K562 (cell line): Measurements from ENCODE around the gene MEIG1. TPM values are rescaled to one million over a fixed set of nuclear protein-coding genes. Genes with fewer than 3 reads are reported as not detected.

Experiments
- BCL6 ChIP-seq: fragments of 250-450 bp; sonication (Bioruptor Pico); IDR thresholded peaks from 2 replicates; pipeline ENCODE4 v1.4.0; 2020
- BMI1 ChIP-seq: fragments of 150-350 bp; IDR thresholded peaks from 2 replicates; pipeline ENCODE4 v1.6.1; 2014; ENCODE audit warnings: low read length
- BRF1 ChIP-seq: IDR thresholded peaks from 3 replicates; pipeline ENCODE4 v1.6.1; 2011; ENCODE audit warnings: borderline replicate concordance, mild to moderate bottlenecking; ENCODE audit not compliant: insufficient read length; ENCODE audit errors: extremely low read depth
- CHAMP1 ChIP-seq: fragments of 450-650 bp; IDR thresholded peaks from 2 replicates; pipeline ENCODE4 v1.6.1; 2016; ENCODE audit warnings: mild to moderate bottlenecking
- CTBP1 ChIP-seq: fragments of 450-650 bp; IDR thresholded peaks from 2 replicates; pipeline ENCODE4 v1.6.1; 2016; ENCODE audit warnings: borderline replicate concordance
- E2F1 ChIP-seq: sonication (generic); formaldehyde crosslinking; IDR thresholded peaks from 2 replicates; pipeline ENCODE4 v1.8.1; 2023; ENCODE audit warnings: mild to moderate bottlenecking, missing genetic modification reagents, moderate library complexity
- FOXJ3 ChIP-seq: sonication (generic); formaldehyde crosslinking; IDR thresholded peaks from 2 replicates; pipeline ENCODE4 v1.4.0; 2020; ENCODE audit warnings: mild to moderate bottlenecking, missing genetic modification reagents
- HDGF ChIP-seq: fragments of 450-650 bp; IDR thresholded peaks from 2 replicates; pipeline ENCODE4 v1.6.1; 2016
- IFI16 ChIP-seq: fragments of 250-450 bp; sonication (Bioruptor Pico); IDR thresholded peaks from 2 replicates; pipeline ENCODE4 v2.1.2; 2022; ENCODE audit warnings: mild to moderate bottlenecking, inconsistent platforms
- MAFG ChIP-seq: fragments of 450-650 bp; conservative IDR thresholded peaks from 2 replicates; pipeline ENCODE4 v1.6.1; 2016; ENCODE audit warnings: missing genetic modification characterization, missing compliant biosample characterization
- MXI1 ChIP-seq: IDR thresholded peaks from 2 replicates; pipeline ENCODE4 v1.6.1; 2011; ENCODE audit warnings: low read depth, mild to moderate bottlenecking, improper control_type of control experiment, low read length
- NFIX ChIP-seq: fragments of 250-450 bp; sonication (Bioruptor Pico); IDR thresholded peaks from 2 replicates; pipeline ENCODE4 v1.4.0; 2020; ENCODE audit warnings: low read depth, mild to moderate bottlenecking, moderate library complexity
- POLR2H ChIP-seq: IDR thresholded peaks from 2 replicates; pipeline ENCODE4 v1.6.1; 2016; ENCODE audit warnings: missing genetic modification characterization, low read depth, mild to moderate bottlenecking, control low read depth, missing compliant biosample characterization, moderate library complexity
- SMARCA5 ChIP-seq: fragments of 450-650 bp; IDR thresholded peaks from 2 replicates; pipeline ENCODE4 v1.6.1; 2016
- SRSF9 ChIP-seq: fragments of 200-400 bp; formaldehyde crosslinking; IDR thresholded peaks from 2 replicates; pipeline ENCODE4 v1.6.1; 2017; ENCODE audit warnings: low read depth, low read length, borderline replicate concordance
- THAP12 ChIP-seq: fragments of 250-450 bp; sonication (Bioruptor Pico); IDR thresholded peaks from 2 replicates; pipeline ENCODE4 v1.9.0; 2021; ENCODE audit warnings: mild to moderate bottlenecking, inconsistent platforms
- ZNF239 ChIP-seq: fragments of 250-450 bp; sonication (Bioruptor Pico); IDR thresholded peaks from 2 replicates; pipeline ENCODE4 v1.4.0; 2020; ENCODE audit warnings: mild to moderate bottlenecking
- ZNF584 ChIP-seq: fragments of 200-800 bp; sonication (Bioruptor generic); IDR thresholded peaks from 2 replicates; pipeline ENCODE4 v1.6.1; 2016; ENCODE audit warnings: low read depth, mild to moderate bottlenecking, missing genetic modification characterization, missing compliant biosample characterization
- ZNF592 ChIP-seq: fragments of 450-650 bp; IDR thresholded peaks from 2 replicates; pipeline ENCODE4 v1.6.1; 2017; ENCODE audit warnings: antibody characterized with exemption, mild to moderate bottlenecking
- polyA plus RNA-seq, 8 experiments: library from polyadenylated mRNA; depleted of rRNA in 4 of 8; stranded (reverse) in 5 of 8; unstranded in 3 of 8; fragments of >200 nt; fragmentation: Nextera tagmentation in 2 of 8; fragmentation: Illumina TruSeq in 1 of 8; extraction: Ambion mirVana in 2 of 8; extraction: Trizol in 1 of 8; gene quantifications; 2 replicates each; pipeline versions ENCODE4 v1.2.1 to v1.2.3, GENCODE V29; 2011 to 2014; ENCODE audit warnings: inconsistent platforms in 1 of 8, missing spikeins in 1 of 8
- total RNA-seq, 7 experiments: library from RNA; depleted of rRNA in 6 of 7; stranded (reverse); fragments of >200 nt in 6 of 7; fragmentation: Illumina TruSeq in 2 of 7; extraction: Trizol in 2 of 7; gene quantifications; 2 replicates each; pipeline versions ENCODE4 v1.2.1 to v1.2.3, GENCODE V29; 2011 to 2021; ENCODE audit warnings: low replicate concordance in 1 of 7

The MEIG1 gene
- total and polyA plus RNA-seq, 9 of the 15 experiments (the other 6 are each of a cell fraction or from before 2014, with no cell fraction given), result 0.19 to 1.7 (median 0.54) TPM; not detected in 3

DNA sequence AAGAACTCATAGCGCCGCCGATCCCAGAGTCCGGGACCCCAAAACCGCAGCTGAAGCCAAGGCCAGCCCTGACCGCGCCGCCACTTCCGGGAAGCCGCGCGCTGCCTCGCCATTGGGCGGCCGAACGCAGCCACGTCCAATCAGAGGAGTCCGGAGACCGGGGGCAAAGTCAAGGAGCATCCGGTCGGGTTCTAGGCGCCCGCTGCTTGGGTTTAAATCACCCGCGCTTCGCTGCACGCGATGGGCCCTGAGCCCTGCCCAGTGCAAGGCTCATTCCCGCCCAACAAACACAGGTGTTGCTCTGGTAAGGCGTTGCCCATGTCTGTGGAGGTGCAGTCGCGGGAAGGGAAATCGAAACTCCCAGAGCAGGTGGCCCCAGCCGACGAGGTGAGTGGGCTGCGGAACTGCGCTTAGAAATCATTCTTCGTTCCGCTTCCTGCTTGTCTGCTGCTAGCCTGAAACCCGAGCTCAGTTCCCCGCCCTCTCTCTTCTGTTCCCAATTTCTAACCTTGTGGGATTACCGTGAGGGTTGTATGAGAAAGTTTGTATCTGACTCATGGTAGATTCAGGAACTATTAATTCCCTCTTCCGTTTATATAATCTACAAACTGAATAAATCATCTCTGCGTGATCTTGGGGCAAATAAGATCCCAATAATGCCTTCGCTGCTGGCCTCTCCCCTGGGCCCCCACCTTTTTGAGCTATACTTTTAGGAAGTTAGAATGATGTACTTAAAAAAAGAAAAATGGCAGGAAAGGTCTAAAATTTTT, 5.0 kb upstream of the MEIG1 start, which contains the start of gene DCLRE1C (continued):
- no peak for TF ChIP-seq ZNF584 (CRISPR knock-in tag)
- TF ChIP-seq SRSF9, result no peak
- TF ChIP-seq HDGF, result no peak
- TF ChIP-seq IFI16 (CRISPR knock-in tag), result no peak
- TF ChIP-seq POLR2H (tag), result peak; percentile 84
- TF ChIP-seq THAP12 (CRISPR knock-in tag), result no peak
- TF ChIP-seq BMI1, result no peak
- peak; percentile 39; the same call in 1 of the 2 replicates for TF ChIP-seq MXI1
- TF ChIP-seq FOXJ3 (CRISPR knock-in tag), result no peak
- no peak for TF ChIP-seq CHAMP1
- no peak for TF ChIP-seq BCL6
- TF ChIP-seq ZNF239 (CRISPR knock-in tag), result no peak
- TF ChIP-seq CTBP1, result peak; percentile 80; the same call in 1 of the 2 replicates
- TF ChIP-seq E2F1 (CRISPR knock-in tag), result peak; percentile 78; the same call in 1 of the 2 replicates
- TF ChIP-seq ZNF592, result peak; percentile 83
- no peak for TF ChIP-seq NFIX (CRISPR knock-in tag)
- TF ChIP-seq BRF1, result no peak
- no peak for TF ChIP-seq MAFG (tag)
- TF ChIP-seq SMARCA5, result no peak
